Measurements from ENCODE around the gene RTRAF. TPM values are rescaled to one million over a fixed set of nuclear protein-coding genes. Genes with fewer than 3 reads are reported as not detected.

The RTRAF gene
- total and polyA plus RNA-seq, 4 donors = 21.6 to 119 (median 66.6) TPM

GRCh38 chr14:52018970-52019369, 29.6 kb downstream of the RTRAF start (continued):
- TF ChIP-seq REST (IDR thresholded peaks at IDR 0.05) = no peak

GRCh38 chr14:52020161-52020714, 30.9 kb downstream of the RTRAF start:
- WGBS = 71% methylated on average over 5 of the region's 5 CpGs
- Histone ChIP-seq H3K9me3 (ENCODE audit: control insufficient read depth in 4 of 4, low read length in 3 of 4) (no peaks in the 10 kb centered on the region), H3K9ac (ENCODE audit: low read depth in 1 of 2, low read length in 2 of 2) (no peak overlapping the region), H3K27me3 (ENCODE audit: control insufficient read depth in 4 of 4, insufficient read depth in 4 of 4, low read length in 3 of 4) (no peaks in the 10 kb centered on the region), H3K4me3 (ENCODE audit: low read depth in 1 of 3, low read length in 3 of 3) (no peak overlapping the region), H3K4me1 (ENCODE audit: control insufficient read depth in 4 of 4, insufficient read depth in 4 of 4, low read length in 3 of 4) (no peaks in the 10 kb centered on the region), H3K36me3 (ENCODE audit: control insufficient read depth in 4 of 4, insufficient read depth in 3 of 4, low read depth in 1 of 4, low read length in 3 of 4) (no peaks in the 10 kb centered on the region), H3K27ac (ENCODE audit: low read depth in 1 of 2, low read length in 2 of 2) (no peak overlapping the region)
- no peak for DNase-seq (ENCODE audit: low spot score)
- TF ChIP-seq HNF4G (IDR thresholded peaks at IDR 0.05) = no peak

DNA sequence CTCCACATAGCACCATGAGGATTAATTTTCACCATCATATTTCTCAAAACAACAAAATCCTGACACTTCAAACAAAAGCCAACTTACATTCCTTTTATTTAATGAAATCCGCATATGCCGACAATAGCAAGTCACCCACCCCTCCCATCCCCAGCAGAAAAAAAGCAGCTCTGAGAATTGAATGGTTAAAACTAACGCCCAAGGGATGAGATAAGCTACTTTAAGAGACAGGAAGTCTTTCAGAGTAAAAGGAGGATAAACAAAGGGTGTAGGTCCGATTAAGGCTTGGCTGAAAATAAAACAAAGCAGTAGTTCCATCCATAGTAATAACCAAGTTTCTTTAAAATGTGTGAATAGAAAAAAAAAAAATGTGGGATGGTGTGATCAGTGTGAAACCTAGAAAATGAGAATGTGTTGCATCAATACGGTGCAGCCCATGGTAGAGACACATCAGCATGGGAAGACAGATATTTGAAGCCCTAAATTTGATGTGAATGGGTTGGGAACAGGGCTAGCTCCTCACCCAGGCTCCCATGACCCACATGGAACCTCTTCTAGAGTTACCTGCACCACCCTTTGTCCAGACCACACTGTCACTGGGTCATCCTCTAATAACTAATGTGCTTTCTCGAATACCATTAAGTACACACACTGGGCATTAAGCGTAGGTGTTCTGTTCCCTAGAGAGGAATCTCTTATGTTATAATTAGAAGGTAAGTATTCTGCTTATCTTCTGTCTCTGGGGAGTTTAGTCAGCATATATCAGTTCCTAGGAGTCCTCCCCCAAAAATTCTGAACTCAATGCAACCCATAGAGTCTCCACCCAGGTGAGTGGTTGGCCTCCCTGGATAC, 31.7 kb downstream of the RTRAF start:
- Histone ChIP-seq H3K4me3 (ENCODE audit: low read depth in 1 of 3, low read length in 3 of 3) (no peak overlapping the region), H3K36me3 (ENCODE audit: control insufficient read depth in 4 of 4, insufficient read depth in 3 of 4, low read depth in 1 of 4, low read length in 3 of 4) (no peaks in the 10 kb centered on the region), H3K9ac (ENCODE audit: low read depth in 1 of 2, low read length in 2 of 2) (no peak overlapping the region), H3K27me3 (ENCODE audit: control insufficient read depth in 4 of 4, insufficient read depth in 4 of 4, low read length in 3 of 4) (no peaks in the 10 kb centered on the region), H3K27ac (ENCODE audit: low read depth in 1 of 2, low read length in 2 of 2) (no peak overlapping the region), H3K4me1 (ENCODE audit: control insufficient read depth in 4 of 4, insufficient read depth in 4 of 4, low read length in 3 of 4) (no peaks in the 10 kb centered on the region), H3K9me3 (ENCODE audit: control insufficient read depth in 4 of 4, low read length in 3 of 4) (no peaks in the 10 kb centered on the region)
- WGBS = 60% methylated on average over 7 of the region's 7 CpGs
- no peak for DNase-seq (ENCODE audit: low spot score)
- TF ChIP-seq ZBTB33 (IDR thresholded peaks at IDR 0.05) (no peak), YY1 (IDR thresholded peaks at IDR 0.05) (no peak), FOXA1 (IDR thresholded peaks at IDR 0.05) (no peak), JUND (IDR thresholded peaks at IDR 0.05) (no peak), SP1 (IDR thresholded peaks at IDR 0.05) (no peak), TAF1 (conservative IDR thresholded peaks at IDR 0.05) (no peak), HNF4G (IDR thresholded peaks at IDR 0.05) (no peak), RXRA (IDR thresholded peaks at IDR 0.05) (no peak), FOXA2 (IDR thresholded peaks at IDR 0.05) (no peak), NR2F2 (IDR thresholded peaks at IDR 0.05) (no peak), ATF3 (IDR thresholded peaks at IDR 0.05) (no peak), EGR1 (IDR thresholded peaks at IDR 0.05; ENCODE audit: low read depth in 2 of 2) (no peak), GABPA (IDR thresholded peaks at IDR 0.05 in 1 of 2, conservative IDR thresholded peaks at IDR 0.05 in 1 of 2) (no peak)
- TF ChIP-seq, protein P1, sequence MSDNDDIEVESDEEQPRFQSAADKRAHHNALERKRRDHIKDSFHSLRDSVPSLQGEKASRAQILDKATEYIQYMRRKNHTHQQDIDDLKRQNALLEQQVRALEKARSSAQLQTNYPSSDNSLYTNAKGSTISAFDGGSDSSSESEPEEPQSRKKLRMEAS (IDR thresholded peaks at IDR 0.05) = no peak
- TF ChIP-seq, protein P2, sequence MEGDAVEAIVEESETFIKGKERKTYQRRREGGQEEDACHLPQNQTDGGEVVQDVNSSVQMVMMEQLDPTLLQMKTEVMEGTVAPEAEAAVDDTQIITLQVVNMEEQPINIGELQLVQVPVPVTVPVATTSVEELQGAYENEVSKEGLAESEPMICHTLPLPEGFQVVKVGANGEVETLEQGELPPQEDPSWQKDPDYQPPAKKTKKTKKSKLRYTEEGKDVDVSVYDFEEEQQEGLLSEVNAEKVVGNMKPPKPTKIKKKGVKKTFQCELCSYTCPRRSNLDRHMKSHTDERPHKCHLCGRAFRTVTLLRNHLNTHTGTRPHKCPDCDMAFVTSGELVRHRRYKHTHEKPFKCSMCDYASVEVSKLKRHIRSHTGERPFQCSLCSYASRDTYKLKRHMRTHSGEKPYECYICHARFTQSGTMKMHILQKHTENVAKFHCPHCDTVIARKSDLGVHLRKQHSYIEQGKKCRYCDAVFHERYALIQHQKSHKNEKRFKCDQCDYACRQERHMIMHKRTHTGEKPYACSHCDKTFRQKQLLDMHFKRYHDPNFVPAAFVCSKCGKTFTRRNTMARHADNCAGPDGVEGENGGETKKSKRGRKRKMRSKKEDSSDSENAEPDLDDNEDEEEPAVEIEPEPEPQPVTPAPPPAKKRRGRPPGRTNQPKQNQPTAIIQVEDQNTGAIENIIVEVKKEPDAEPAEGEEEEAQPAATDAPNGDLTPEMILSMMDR (IDR thresholded peaks at IDR 0.05; ENCODE audit: low read depth, low read length, missing input control) = no peak
